Measurements from ENCODE around the gene INPP4A. TPM values are rescaled to one million over a fixed set of nuclear protein-coding genes. Genes with fewer than 3 reads are reported as not detected.
A peak's percentile ranks its signal among the peaks of the same experiment; 100 is the strongest.

INPP4A gene
- total and polyA plus RNA-seq, 10 of the 15 experiments (the other 5 are each of a cell fraction or from before 2014, with no cell fraction given), result 4.7 to 62.3 (median 36.9) TPM

- ATAC-seq (no peak), DNase-seq (ENCODE audit: low read depth, low spot score) (no peak), FAIRE-seq (no peak)
- no TSS peak for BruUV-seq (replicated peaks)
- H3K27ac ChIP-seq (ENCODE audit: control insufficient read depth, insufficient read depth), result no peak overlapping the region
- H3K79me2 ChIP-seq (ENCODE audit: control insufficient read depth, insufficient read depth, low read length), result no peaks in the 10 kb centered on the region
- H3K9ac ChIP-seq (ENCODE audit: control insufficient read depth, insufficient read depth, low read length), result no peak overlapping the region
- no peaks in the 10 kb centered on the region for H3K9me3 ChIP-seq (replicated peaks; ENCODE audit: control insufficient read depth, insufficient read depth, low read length)
- no peak overlapping the region for H2AFZ ChIP-seq (ENCODE audit: control insufficient read depth, low read depth, low read length)
- CTCF ChIA-PET, result no interaction called here
- H3K27me3 ChIP-seq (replicated peaks in 1 of 2; ENCODE audit: control insufficient read depth in 2 of 2, insufficient read depth in 2 of 2, low read length in 1 of 2), result no peaks in the 10 kb centered on the region
- POLR2A ChIA-PET, result no interaction called here
- intact Hi-C loops (cut with micrococcal nuclease; ENCODE audit: unreplicated experiment) (no loop called here), in situ Hi-C loops (cut with MboI) (no loop called here)
- RAD21 ChIA-PET (ENCODE audit: unreplicated experiment), result no interaction called here
- no peaks in the 10 kb centered on the region for H3K4me1 ChIP-seq (ENCODE audit: control insufficient read depth, insufficient read depth, low read length)
- 92% methylated on average over 19 of the region's 19 CpGs for WGBS (ENCODE audit: insufficient coverage, insufficient replicate concordance, low lambda C conversion rate, missing lambda C conversion rate)
- H3K4me2 ChIP-seq (ENCODE audit: control insufficient read depth, insufficient read depth), result no peak overlapping the region
- no peak for TF ChIP-seq ETV6 (conservative IDR thresholded peaks at IDR 0.05 in 1 of 2, IDR thresholded peaks at IDR 0.05 in 1 of 2; ENCODE audit: borderline replicate concordance in 1 of 2, low read depth in 1 of 2)
- TF ChIP-seq BHLHE40 (IDR thresholded peaks at IDR 0.05; ENCODE audit: borderline replicate concordance in 1 of 2, low read depth in 2 of 2, low read length in 1 of 2), result no peak
- TF ChIP-seq USF1 (IDR thresholded peaks at IDR 0.05; ENCODE audit: borderline replicate concordance, extremely low read length, insufficient read depth, low read depth, low read length), result no peak
- SMC1A ChIA-PET (ENCODE audit: uncharacterized antibody, unreplicated experiment), result no interaction called here
- H4K20me1 ChIP-seq (ENCODE audit: control insufficient read depth, insufficient read depth), result no peaks in the 10 kb centered on the region
- H3K36me3 ChIP-seq (ENCODE audit: control insufficient read depth in 2 of 2, insufficient read depth in 2 of 2, low read length in 1 of 2), result peaks cover 51 to 68% of the 10 kb centered on the region in 2 experiments
- H3K4me3 ChIP-seq, result no peak overlapping the region
Observed at GRCh38 chr2:98565941-98566340, 121.3 kb downstream of the INPP4A start.

- no peak for DNase-seq (ENCODE audit: low read depth, low spot score)
- peaks cover 65 to 73% of the 10 kb centered on the region in 2 experiments for H3K36me3 ChIP-seq (ENCODE audit: control insufficient read depth in 2 of 2, insufficient read depth in 2 of 2, low read length in 1 of 2)
- ChIA-PET CTCF (interaction anchor here (0.6 to 2.1 kb wide), 23 partner anchors 9 to 498 kb away, joined by 3 to 24 read pairs (median 4); no protein-coding TSS in a partner anchor), SMC1A (ENCODE audit: uncharacterized antibody, unreplicated experiment) (interaction anchor here (1.2 to 1.7 kb wide), 2 partner anchors 12 to 93 kb away, joined by 3 to 5 read pairs; no protein-coding TSS in a partner anchor), POLR2A (no interaction called here), RAD21 (ENCODE audit: unreplicated experiment) (interaction anchor here (0.7 to 1.5 kb wide), 3 partner anchors 80 to 269 kb away, joined by 3 to 4 read pairs (median 4); no protein-coding TSS in a partner anchor)
- 98% methylated on average over 11 of the region's 11 CpGs for WGBS (ENCODE audit: insufficient coverage, insufficient replicate concordance, low lambda C conversion rate, missing lambda C conversion rate)
- H3K4me3 ChIP-seq, result no peak overlapping the region
- H3K27me3 ChIP-seq (replicated peaks in 1 of 2; ENCODE audit: control insufficient read depth in 2 of 2, insufficient read depth in 2 of 2, low read length in 1 of 2), result no peaks in the 10 kb centered on the region
- no peaks in the 10 kb centered on the region for H3K4me1 ChIP-seq (ENCODE audit: control insufficient read depth, insufficient read depth, low read length)
- no peak overlapping the region for H2AFZ ChIP-seq (ENCODE audit: control insufficient read depth, low read depth, low read length)
- no peak for ATAC-seq
- TF ChIP-seq BHLHE40 (IDR thresholded peaks at IDR 0.05; ENCODE audit: borderline replicate concordance in 1 of 2, low read depth in 2 of 2, low read length in 1 of 2) (no peak), POLR2AphosphoS2 (IDR thresholded peaks at IDR 0.05; ENCODE audit: low read depth, low read length) (0 out of 2 replicates have a peak, but pooled peaks have one; percentile 29), ATF7 (IDR thresholded peaks at IDR 0.05; ENCODE audit: low read depth) (no peak), PBX3 (IDR thresholded peaks at IDR 0.05; ENCODE audit: insufficient replicate concordance, low read depth, low read length) (no peak), SMARCA5 (IDR thresholded peaks at IDR 0.05) (no peak)
- no peaks in the 10 kb centered on the region for H3K79me2 ChIP-seq (ENCODE audit: control insufficient read depth, insufficient read depth, low read length)
- no peak for FAIRE-seq
- no peak overlapping the region for H3K9ac ChIP-seq (ENCODE audit: control insufficient read depth, insufficient read depth, low read length)
- H3K4me2 ChIP-seq (ENCODE audit: control insufficient read depth, insufficient read depth), result no peak overlapping the region
- H3K27ac ChIP-seq (ENCODE audit: control insufficient read depth, insufficient read depth), result no peak overlapping the region
- H3K9me3 ChIP-seq (replicated peaks; ENCODE audit: control insufficient read depth, insufficient read depth, low read length), result no peaks in the 10 kb centered on the region
- intact Hi-C loops (cut with micrococcal nuclease; ENCODE audit: unreplicated experiment), result no loop called here
- in situ Hi-C loops (cut with MboI), result no loop called here
- BruUV-seq (replicated peaks), result no TSS peak
- no peaks in the 10 kb centered on the region for H4K20me1 ChIP-seq (ENCODE audit: control insufficient read depth, insufficient read depth)
Observed at GRCh38 chr2:98568161-98568956, 123.7 kb downstream of the INPP4A start.

All from GM12878 (cell line).